ENCODE measurements around the gene STUM. TPM values are rescaled to one million over a fixed set of nuclear protein-coding genes. Genes with fewer than 3 reads are reported as not detected.

Gene STUM
- total RNA-seq, 2 experiments from 2014 or later, result not detected

GRCh38 chr1:226626577-226626956 lies 78.0 kb downstream of the STUM start:
- no peaks in the 10 kb centered on the region for H3K27me3 Mint-ChIP-seq
- H3K9me3 Mint-ChIP-seq, result peaks cover 11% of the 10 kb centered on the region
- peak; percentile 83 for DNase-seq
- H3K4me1 Mint-ChIP-seq, result peaks cover 28% of the 10 kb centered on the region
- peak overlapping the region; percentile 88 for H3K27ac Mint-ChIP-seq
- peak overlapping the region; percentile 53 for H3K4me3 Mint-ChIP-seq
- H3K36me3 Mint-ChIP-seq, result peaks cover 28% of the 10 kb centered on the region

- peaks cover 11% of the 10 kb centered on the region for H3K9me3 Mint-ChIP-seq
- no peak for DNase-seq
- peak overlapping the region; percentile 53 for H3K4me3 Mint-ChIP-seq
- peaks cover 33% of the 10 kb centered on the region for H3K36me3 Mint-ChIP-seq
- H3K4me1 Mint-ChIP-seq, result peaks cover 31% of the 10 kb centered on the region
- no peaks in the 10 kb centered on the region for H3K27me3 Mint-ChIP-seq
- peak overlapping the region; percentile 88 for H3K27ac Mint-ChIP-seq
Measured at GRCh38 chr1:226627050-226627755, 78.6 kb downstream of the STUM start.

GRCh38 chr1:226627924-226628611 lies 79.5 kb downstream of the STUM start:
- Mint-ChIP-seq H3K9me3 (peaks cover 11% of the 10 kb centered on the region), H3K27ac (peak overlapping the region; percentile 88), H3K36me3 (peaks cover 39% of the 10 kb centered on the region), H3K27me3 (no peaks in the 10 kb centered on the region), H3K4me3 (no peak overlapping the region), H3K4me1 (peaks cover 40% of the 10 kb centered on the region)
- no peak for DNase-seq

GRCh38 chr1:226628612-226629155 lies 80.1 kb downstream of the STUM start:
- DNase-seq, result no peak
- peak overlapping the region; percentile 88 for H3K27ac Mint-ChIP-seq

GRCh38 chr1:226629210-226629895 lies 80.8 kb downstream of the STUM start:
- no peak for DNase-seq
- Mint-ChIP-seq H3K27me3 (no peaks in the 10 kb centered on the region), H3K4me1 (peaks cover 51% of the 10 kb centered on the region), H3K36me3 (peaks cover 45% of the 10 kb centered on the region), H3K4me3 (no peak overlapping the region), H3K27ac (peak overlapping the region; percentile 39), H3K9me3 (peaks cover 11% of the 10 kb centered on the region)

More at GRCh38 chr1:226628612-226629155, 80.1 kb downstream of the STUM start:
- peaks cover 11% of the 10 kb centered on the region for H3K9me3 Mint-ChIP-seq
- no peaks in the 10 kb centered on the region for H3K27me3 Mint-ChIP-seq
- peaks cover 46% of the 10 kb centered on the region for H3K4me1 Mint-ChIP-seq
- H3K36me3 Mint-ChIP-seq, result peaks cover 43% of the 10 kb centered on the region
- H3K4me3 Mint-ChIP-seq, result no peak overlapping the region

- H3K36me3 Mint-ChIP-seq, result peaks cover 47% of the 10 kb centered on the region
- H3K27ac Mint-ChIP-seq, result no peak overlapping the region
- H3K27me3 Mint-ChIP-seq, result no peaks in the 10 kb centered on the region
- no peak overlapping the region for H3K4me3 Mint-ChIP-seq
- DNase-seq, result no peak
- peaks cover 11% of the 10 kb centered on the region for H3K9me3 Mint-ChIP-seq
- peaks cover 53% of the 10 kb centered on the region for H3K4me1 Mint-ChIP-seq
Measured at GRCh38 chr1:226629896-226630550, 81.5 kb downstream of the STUM start.

- Mint-ChIP-seq H3K27ac (no peak overlapping the region), H3K36me3 (peaks cover 50% of the 10 kb centered on the region), H3K27me3 (no peaks in the 10 kb centered on the region), H3K4me3 (no peak overlapping the region), H3K9me3 (peaks cover 11% of the 10 kb centered on the region), H3K4me1 (peaks cover 58% of the 10 kb centered on the region)
- no peak for DNase-seq
Measured at GRCh38 chr1:226630592-226630991, 82.0 kb downstream of the STUM start.

GRCh38 chr1:226631229-226632000 lies 82.9 kb downstream of the STUM start:
- Mint-ChIP-seq H3K4me3 (no peak overlapping the region), H3K36me3 (peaks cover 50% of the 10 kb centered on the region), H3K27me3 (no peaks in the 10 kb centered on the region), H3K9me3 (peaks cover 11% of the 10 kb centered on the region), H3K27ac (peak overlapping the region; percentile 69), H3K4me1 (peaks cover 61% of the 10 kb centered on the region)
- no peak for DNase-seq

GRCh38 chr1:226632169-226632879 lies 83.8 kb downstream of the STUM start:
- Mint-ChIP-seq H3K27me3 (no peaks in the 10 kb centered on the region), H3K36me3 (peaks cover 44% of the 10 kb centered on the region), H3K4me3 (no peak overlapping the region), H3K4me1 (peaks cover 56% of the 10 kb centered on the region), H3K9me3 (peaks cover 6% of the 10 kb centered on the region), H3K27ac (peak overlapping the region; percentile 96)
- DNase-seq, result no peak

GRCh38 chr1:226632922-226633351 lies 84.4 kb downstream of the STUM start:
- peak overlapping the region; percentile 18 for H3K4me3 Mint-ChIP-seq
- H3K27ac Mint-ChIP-seq, result peak overlapping the region; percentile 96

GRCh38 chr1:226633541-226634165 lies 85.1 kb downstream of the STUM start:
- DNase-seq, result no peak
- peaks cover 31% of the 10 kb centered on the region for H3K36me3 Mint-ChIP-seq
- peak overlapping the region; percentile 96 for H3K27ac Mint-ChIP-seq
- H3K4me3 Mint-ChIP-seq, result peak overlapping the region; percentile 18
- no peaks in the 10 kb centered on the region for H3K27me3 Mint-ChIP-seq
- H3K4me1 Mint-ChIP-seq, result peaks cover 44% of the 10 kb centered on the region
- H3K9me3 Mint-ChIP-seq, result no peaks in the 10 kb centered on the region

More at GRCh38 chr1:226632922-226633351, 84.4 kb downstream of the STUM start:
- Mint-ChIP-seq H3K36me3 (peaks cover 38% of the 10 kb centered on the region), H3K4me1 (peaks cover 50% of the 10 kb centered on the region), H3K27me3 (no peaks in the 10 kb centered on the region), H3K9me3 (no peaks in the 10 kb centered on the region)
- peak; percentile 71 for DNase-seq

- H3K27ac Mint-ChIP-seq, result peak overlapping the region; percentile 96
- H3K27me3 Mint-ChIP-seq, result no peaks in the 10 kb centered on the region
- H3K36me3 Mint-ChIP-seq, result peaks cover 28% of the 10 kb centered on the region
- H3K4me1 Mint-ChIP-seq, result peaks cover 43% of the 10 kb centered on the region
- no peaks in the 10 kb centered on the region for H3K9me3 Mint-ChIP-seq
- peak; percentile 83 for DNase-seq
- peak overlapping the region; percentile 36 for H3K4me3 Mint-ChIP-seq
Measured at GRCh38 chr1:226634166-226634588, 85.6 kb downstream of the STUM start.

- no peaks in the 10 kb centered on the region for H3K27me3 Mint-ChIP-seq
- H3K36me3 Mint-ChIP-seq, result peaks cover 26% of the 10 kb centered on the region
- peak overlapping the region; percentile 48 for H3K4me3 Mint-ChIP-seq
- no peaks in the 10 kb centered on the region for H3K9me3 Mint-ChIP-seq
- H3K4me1 Mint-ChIP-seq, result peaks cover 43% of the 10 kb centered on the region
- H3K27ac Mint-ChIP-seq, result peak overlapping the region; percentile 96
- DNase-seq, result no peak
Measured at GRCh38 chr1:226634611-226635246, 86.2 kb downstream of the STUM start.

All from activated naive CD8-positive, alpha-beta T cell treated with anti-CD3 and anti-CD28 coated beads for 36 hours (primary cell).